ENCODE results near the gene TRMT6.

The TRMT6 gene

DNA sequence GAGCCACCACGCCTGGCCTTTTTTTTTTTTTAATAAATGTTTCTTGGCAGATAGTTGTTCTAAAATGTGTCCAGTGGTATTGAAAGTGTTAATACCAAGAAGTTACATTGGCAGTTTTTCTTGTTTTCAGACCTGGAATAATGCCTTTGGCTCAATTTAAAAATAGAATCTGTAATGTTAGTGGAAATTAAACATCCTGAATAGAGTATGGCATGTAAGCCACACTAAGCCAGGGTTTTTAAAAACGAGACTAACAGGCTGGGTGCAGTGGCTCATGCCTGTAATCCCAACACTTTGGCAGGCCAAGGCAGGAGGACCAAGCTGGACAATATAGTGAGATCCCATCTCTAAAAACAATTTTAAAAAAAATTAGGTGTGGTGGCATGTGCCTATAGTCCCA lies 25.4 kb upstream of the TRMT6 start:
- Histone ChIP-seq H3K27ac (no peak overlapping the region), H3K36me3 (peaks cover 67% of the 10 kb centered on the region), H3K4me3 (ENCODE audit: low read depth, low read length) (no peak overlapping the region), H3K27me3 (ENCODE audit: insufficient read depth, low read depth, severe bottlenecking) (no peaks in the 10 kb centered on the region), H3K9me3 (ENCODE audit: severe bottlenecking) (no peaks in the 10 kb centered on the region)
- TF ChIP-seq, protein P1, sequence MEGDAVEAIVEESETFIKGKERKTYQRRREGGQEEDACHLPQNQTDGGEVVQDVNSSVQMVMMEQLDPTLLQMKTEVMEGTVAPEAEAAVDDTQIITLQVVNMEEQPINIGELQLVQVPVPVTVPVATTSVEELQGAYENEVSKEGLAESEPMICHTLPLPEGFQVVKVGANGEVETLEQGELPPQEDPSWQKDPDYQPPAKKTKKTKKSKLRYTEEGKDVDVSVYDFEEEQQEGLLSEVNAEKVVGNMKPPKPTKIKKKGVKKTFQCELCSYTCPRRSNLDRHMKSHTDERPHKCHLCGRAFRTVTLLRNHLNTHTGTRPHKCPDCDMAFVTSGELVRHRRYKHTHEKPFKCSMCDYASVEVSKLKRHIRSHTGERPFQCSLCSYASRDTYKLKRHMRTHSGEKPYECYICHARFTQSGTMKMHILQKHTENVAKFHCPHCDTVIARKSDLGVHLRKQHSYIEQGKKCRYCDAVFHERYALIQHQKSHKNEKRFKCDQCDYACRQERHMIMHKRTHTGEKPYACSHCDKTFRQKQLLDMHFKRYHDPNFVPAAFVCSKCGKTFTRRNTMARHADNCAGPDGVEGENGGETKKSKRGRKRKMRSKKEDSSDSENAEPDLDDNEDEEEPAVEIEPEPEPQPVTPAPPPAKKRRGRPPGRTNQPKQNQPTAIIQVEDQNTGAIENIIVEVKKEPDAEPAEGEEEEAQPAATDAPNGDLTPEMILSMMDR (IDR thresholded peaks at IDR 0.05; ENCODE audit: low read depth, low read length): no peak
- DNase-seq: no peak

DNA sequence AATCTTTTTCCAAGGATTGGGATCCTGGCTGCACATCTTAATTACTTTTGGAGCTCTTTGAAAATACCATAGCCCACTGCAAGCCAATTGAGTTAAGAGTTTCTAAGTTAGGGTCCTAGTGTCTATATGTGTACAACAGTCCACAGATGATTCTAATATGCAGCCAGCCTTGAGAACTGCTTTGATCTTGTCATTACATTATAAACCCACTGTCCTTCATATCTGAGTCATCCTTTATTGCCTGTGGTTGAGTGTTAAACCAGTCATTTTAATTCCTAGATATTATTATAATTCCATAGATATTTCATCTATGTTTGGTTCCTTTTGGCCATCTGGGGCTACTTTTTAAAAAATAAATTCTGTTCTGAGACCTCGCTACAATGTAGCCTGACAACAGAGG lies 24.2 kb upstream of the TRMT6 start:
- TF ChIP-seq, protein P1 (IDR thresholded peaks at IDR 0.05; ENCODE audit: low read depth, low read length): no peak
- Histone ChIP-seq H3K4me3 (ENCODE audit: low read depth, low read length) (no peak overlapping the region), H3K27ac (no peak overlapping the region), H3K27me3 (ENCODE audit: insufficient read depth, low read depth, severe bottlenecking) (no peaks in the 10 kb centered on the region), H3K36me3 (peaks cover 71% of the 10 kb centered on the region), H3K9me3 (ENCODE audit: severe bottlenecking) (no peaks in the 10 kb centered on the region)
- no peak for DNase-seq

DNA sequence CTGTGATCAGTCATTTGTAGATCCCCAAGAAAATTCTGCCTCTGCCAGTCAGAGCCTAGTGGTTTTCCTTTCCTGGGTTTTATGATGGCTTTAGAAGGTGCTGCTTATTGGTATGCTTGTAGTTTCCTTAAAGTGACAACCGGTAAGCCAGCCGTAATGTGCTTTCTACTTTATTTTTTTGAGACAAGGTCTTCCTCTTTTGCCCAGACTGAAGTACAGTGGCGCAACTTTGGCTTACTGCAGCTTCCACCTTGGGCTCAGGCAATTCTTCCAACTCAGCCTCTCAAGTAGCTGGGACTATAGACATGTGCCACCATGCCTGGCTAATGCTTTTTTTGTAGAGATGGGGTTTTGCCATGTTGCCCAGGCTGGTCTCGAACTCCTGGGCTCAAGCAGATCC lies 23.6 kb upstream of the TRMT6 start:
- Histone ChIP-seq H3K9me3 (ENCODE audit: severe bottlenecking) (no peaks in the 10 kb centered on the region), H3K36me3 (peaks cover 68% of the 10 kb centered on the region), H3K4me3 (ENCODE audit: low read depth, low read length) (no peak overlapping the region), H3K27ac (no peak overlapping the region), H3K27me3 (ENCODE audit: insufficient read depth, low read depth, severe bottlenecking) (no peaks in the 10 kb centered on the region)
- TF ChIP-seq, protein P1 (IDR thresholded peaks at IDR 0.05; ENCODE audit: low read depth, low read length): no peak
- no peak for DNase-seq

DNA sequence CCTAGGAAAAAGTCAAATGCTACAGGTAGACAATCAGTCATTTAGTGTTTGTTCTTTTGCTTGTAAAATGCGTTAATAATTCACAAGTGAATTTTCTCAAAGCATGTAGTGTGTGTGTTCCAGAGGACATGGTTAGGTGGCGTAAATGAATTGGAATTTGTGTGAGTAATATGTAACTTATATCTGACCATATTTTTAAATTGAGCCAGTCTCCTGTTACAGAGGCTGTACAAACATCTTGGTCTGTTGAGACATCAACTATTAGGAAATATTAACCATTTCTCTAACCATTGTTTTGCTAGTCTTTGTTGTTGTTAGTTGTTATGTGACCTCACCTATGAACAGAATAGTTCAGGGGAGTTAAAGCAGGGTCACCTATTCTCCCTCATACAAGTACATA lies 22.8 kb upstream of the TRMT6 start:
- no peak overlapping the region for H3K27ac ChIP-seq

DNA sequence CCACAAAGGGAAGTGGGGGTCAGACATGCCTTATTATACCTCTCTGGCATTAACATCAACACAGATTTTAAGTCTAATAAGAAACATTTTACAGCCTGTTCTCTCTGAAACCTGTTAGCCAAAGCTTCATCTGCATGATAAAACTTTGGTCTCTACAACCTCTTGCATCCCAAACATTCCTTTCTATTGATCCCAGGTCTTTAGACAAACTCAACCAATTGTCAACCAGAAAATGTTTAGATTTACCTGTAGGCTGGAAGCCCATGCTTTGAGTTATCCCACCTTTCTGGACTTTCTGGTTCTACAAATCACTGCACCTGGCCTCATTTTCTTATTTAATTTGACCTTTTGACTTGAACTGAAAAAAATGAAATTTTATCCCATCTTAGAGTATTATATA lies 20.9 kb upstream of the TRMT6 start:
- Histone ChIP-seq H3K36me3 (peaks cover 71% of the 10 kb centered on the region), H3K4me3 (ENCODE audit: low read depth, low read length) (no peak overlapping the region), H3K9me3 (ENCODE audit: severe bottlenecking) (no peaks in the 10 kb centered on the region), H3K27me3 (ENCODE audit: insufficient read depth, low read depth, severe bottlenecking) (no peaks in the 10 kb centered on the region), H3K27ac (no peak overlapping the region)
- DNase-seq: no peak
- TF ChIP-seq, protein P1 (IDR thresholded peaks at IDR 0.05; ENCODE audit: low read depth, low read length): no peak

More for the DNA sequence above, 22.8 kb upstream of the TRMT6 start:
- H3K9me3 ChIP-seq (ENCODE audit: severe bottlenecking): no peaks in the 10 kb centered on the region
- peaks cover 68% of the 10 kb centered on the region for H3K36me3 ChIP-seq
- TF ChIP-seq, protein P1 (IDR thresholded peaks at IDR 0.05; ENCODE audit: low read depth, low read length): no peak
- no peak for DNase-seq
- H3K4me3 ChIP-seq (ENCODE audit: low read depth, low read length): no peak overlapping the region
- no peaks in the 10 kb centered on the region for H3K27me3 ChIP-seq (ENCODE audit: insufficient read depth, low read depth, severe bottlenecking)

DNA sequence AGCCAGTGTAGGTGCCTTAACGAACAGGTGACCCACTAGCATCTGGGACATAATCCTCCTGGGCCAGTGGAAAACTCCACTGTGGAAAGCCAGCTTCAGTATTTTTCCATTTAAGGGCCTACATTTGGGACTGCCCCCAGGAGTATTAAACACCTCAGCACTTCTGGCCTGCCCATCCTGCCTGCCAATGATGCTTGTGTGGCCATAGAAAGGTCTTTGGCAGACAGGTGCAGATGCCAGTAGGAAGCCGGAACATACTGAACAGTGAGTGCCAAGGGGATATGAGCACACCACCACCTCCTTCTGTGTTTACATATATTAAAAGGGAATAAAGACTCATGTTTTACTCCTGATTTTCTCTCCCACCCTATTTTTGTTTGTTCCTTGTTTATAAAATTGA lies 20.0 kb upstream of the TRMT6 start:
- no peak for DNase-seq
- peaks cover 76% of the 10 kb centered on the region for H3K36me3 ChIP-seq
- no peak overlapping the region for H3K27ac ChIP-seq

More for the DNA sequence above, 20.0 kb upstream of the TRMT6 start:
- TF ChIP-seq, protein P1 (IDR thresholded peaks at IDR 0.05; ENCODE audit: low read depth, low read length): no peak
- Histone ChIP-seq H3K4me3 (ENCODE audit: low read depth, low read length) (no peak overlapping the region), H3K9me3 (ENCODE audit: severe bottlenecking) (no peaks in the 10 kb centered on the region), H3K27me3 (ENCODE audit: insufficient read depth, low read depth, severe bottlenecking) (no peaks in the 10 kb centered on the region)
